ENCODE measurements around the gene PADI4.

The PADI4 gene

GRCh38 chr1:17293681-17294425 is 14.1 kb upstream of the PADI4 start:
- no peak for DNase-seq (ENCODE audit: extremely low read depth, low read depth)
- no peak for TF ChIP-seq CTCF (IDR thresholded peaks at IDR 0.05; ENCODE audit: low read depth, low read length)

DNA sequence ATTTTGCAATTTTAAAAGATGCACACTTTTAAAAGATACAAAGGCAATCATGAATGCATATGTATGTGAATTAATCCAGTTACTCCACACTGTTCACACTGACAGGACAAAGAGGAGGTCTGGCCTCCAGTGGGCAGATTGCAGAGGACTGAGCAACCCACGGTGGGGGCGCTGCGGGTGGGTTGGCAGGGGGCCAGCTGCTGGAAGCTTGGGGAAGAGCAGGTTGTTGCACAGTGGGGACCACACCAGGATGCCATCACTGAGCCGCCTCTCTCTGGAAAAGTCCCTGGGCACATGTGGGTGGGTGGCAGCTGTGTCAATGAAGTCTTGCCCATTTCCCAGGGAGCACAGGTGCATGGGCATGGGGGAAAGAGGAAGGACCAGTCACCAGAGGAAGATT is 12.7 kb upstream of the PADI4 start:
- TF ChIP-seq CTCF (IDR thresholded peaks at IDR 0.05; ENCODE audit: low read depth, low read length): no peak
- DNase-seq (ENCODE audit: extremely low read depth, low read depth): no peak

GRCh38 chr1:17296086-17296485 is 11.9 kb upstream of the PADI4 start:
- no peak for TF ChIP-seq CTCF (IDR thresholded peaks at IDR 0.05; ENCODE audit: low read depth, low read length)

GRCh38 chr1:17297991-17298390 is 10.0 kb upstream of the PADI4 start:
- TF ChIP-seq CTCF (IDR thresholded peaks at IDR 0.05; ENCODE audit: low read depth, low read length): no peak

More at GRCh38 chr1:17296086-17296485, 11.9 kb upstream of the PADI4 start:
- no peak for DNase-seq (ENCODE audit: extremely low read depth, low read depth)

DNA sequence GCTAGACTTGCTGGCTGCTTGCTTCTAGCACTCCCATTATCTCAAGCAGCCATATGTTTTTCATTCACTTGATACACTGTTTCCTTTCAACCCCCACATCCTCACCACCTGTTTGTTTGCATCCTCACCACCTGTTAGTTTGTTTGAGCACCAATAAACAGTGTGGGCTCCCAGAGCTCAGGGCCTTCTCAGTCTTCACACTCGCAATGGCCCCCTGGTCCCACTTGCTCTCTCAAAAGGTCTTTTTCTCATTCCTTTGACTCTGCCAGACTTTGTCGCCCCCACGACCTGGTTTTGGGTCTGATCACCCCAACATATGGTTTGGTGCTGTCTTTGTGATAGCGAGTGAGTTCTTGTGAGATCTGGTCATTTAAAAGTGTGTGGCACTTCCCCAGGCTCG is 6.2 kb upstream of the PADI4 start:
- no peak for DNase-seq (ENCODE audit: extremely low read depth, low read depth)
- no peak for TF ChIP-seq CTCF (IDR thresholded peaks at IDR 0.05; ENCODE audit: low read depth, low read length)

More at GRCh38 chr1:17297991-17298390, 10.0 kb upstream of the PADI4 start:
- DNase-seq (ENCODE audit: extremely low read depth, low read depth): no peak

DNA sequence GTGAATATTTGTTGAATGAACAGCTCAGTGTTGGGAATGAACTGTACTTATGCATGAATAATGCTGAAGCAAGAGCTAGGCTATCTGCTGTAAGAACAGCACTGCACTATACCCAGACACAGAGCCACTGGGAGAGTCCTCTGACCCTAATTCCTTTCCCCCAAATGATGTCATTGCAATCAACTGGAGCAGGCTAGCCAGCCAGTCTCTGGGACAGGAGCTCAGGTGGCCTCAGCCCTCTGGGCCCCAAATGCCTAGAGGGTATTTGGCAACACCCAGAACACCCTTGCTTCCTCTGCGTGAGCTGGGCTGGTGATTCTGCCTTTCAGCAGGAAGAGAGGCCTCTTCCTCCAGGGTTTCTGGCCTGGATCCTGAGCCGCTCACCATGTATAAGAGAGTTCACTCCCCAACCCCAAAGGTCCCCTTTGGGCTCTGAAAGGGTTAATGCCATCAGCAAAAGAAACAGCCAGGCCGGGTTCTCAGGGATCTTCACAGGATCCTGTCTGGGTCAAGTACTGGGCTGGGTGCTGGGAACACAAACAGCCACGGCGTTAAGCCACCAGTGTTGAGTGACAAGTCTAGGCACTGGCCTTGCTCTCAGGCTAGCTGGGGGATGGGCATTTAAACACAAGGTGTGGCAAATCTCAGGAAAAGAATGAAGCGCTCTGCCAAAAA is 3.7 kb upstream of the PADI4 start:
- DNase-seq (ENCODE audit: extremely low read depth, low read depth): no peak
- TF ChIP-seq CTCF (IDR thresholded peaks at IDR 0.05; ENCODE audit: low read depth, low read length): no peak

DNA sequence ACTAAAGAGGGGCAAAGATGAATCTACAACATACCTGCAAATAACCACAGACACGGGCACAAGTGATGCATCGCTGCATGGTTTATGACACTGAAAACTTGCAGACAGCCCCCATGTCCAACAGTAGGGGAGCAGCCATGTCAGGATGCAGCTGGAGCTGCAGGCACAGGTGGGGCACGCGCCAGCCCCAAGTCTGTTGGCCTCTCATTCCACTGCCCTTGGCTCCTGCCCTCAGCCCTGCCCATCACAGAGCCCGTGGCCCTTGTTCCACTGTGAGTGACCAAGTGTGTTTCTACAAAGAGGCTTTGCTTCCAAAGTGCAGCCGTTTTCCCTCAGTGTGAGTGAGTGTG is 3.2 kb upstream of the PADI4 start:
- TF ChIP-seq CTCF (IDR thresholded peaks at IDR 0.05; ENCODE audit: low read depth, low read length): no peak
- no peak for DNase-seq (ENCODE audit: extremely low read depth, low read depth)
